ENCODE results near the gene TMC1.
A peak's percentile ranks its signal among the peaks of the same experiment; 100 is the strongest.
"Not testable (repeated sequence)": the region's sequence is repeated elsewhere in the genome, so short reads cannot be mapped to it uniquely, and the experiment has no call there.

The TMC1 gene

GRCh38 chr9:72855890-72856523 is 334.6 kb downstream of the TMC1 start:
- Histone ChIP-seq H3K4me3 (ENCODE audit: low read depth, low read length) (no peak overlapping the region), H3K27ac (no peak overlapping the region), H3K27me3 (ENCODE audit: insufficient read depth, low read depth, severe bottlenecking) (no peaks in the 10 kb centered on the region), H3K36me3 (no peaks in the 10 kb centered on the region), H3K9me3 (ENCODE audit: severe bottlenecking) (no peaks in the 10 kb centered on the region)
- no peak for DNase-seq
- no peak for TF ChIP-seq CTCF (IDR thresholded peaks at IDR 0.05; ENCODE audit: low read depth, low read length)

- peak; percentile 17 for DNase-seq
Observed at GRCh38 chr9:72856972-72857623, 335.7 kb downstream of the TMC1 start.

GRCh38 chr9:72857624-72857996 is 336.2 kb downstream of the TMC1 start:
- TF ChIP-seq CTCF (IDR thresholded peaks at IDR 0.05; ENCODE audit: low read depth, low read length) = no peak
- H3K27me3 ChIP-seq (ENCODE audit: insufficient read depth, low read depth, severe bottlenecking) = no peaks in the 10 kb centered on the region
- no peaks in the 10 kb centered on the region for H3K36me3 ChIP-seq
- no peak overlapping the region for H3K4me3 ChIP-seq (ENCODE audit: low read depth, low read length)
- no peaks in the 10 kb centered on the region for H3K9me3 ChIP-seq (ENCODE audit: severe bottlenecking)
- DNase-seq = no peak
- H3K27ac ChIP-seq = no peak overlapping the region

More at GRCh38 chr9:72856972-72857623, 335.7 kb downstream of the TMC1 start:
- TF ChIP-seq CTCF (IDR thresholded peaks at IDR 0.05; ENCODE audit: low read depth, low read length) = peak; percentile 51
- Histone ChIP-seq H3K27me3 (ENCODE audit: insufficient read depth, low read depth, severe bottlenecking) (no peaks in the 10 kb centered on the region), H3K9me3 (ENCODE audit: severe bottlenecking) (no peaks in the 10 kb centered on the region), H3K36me3 (no peaks in the 10 kb centered on the region), H3K27ac (no peak overlapping the region), H3K4me3 (ENCODE audit: low read depth, low read length) (no peak overlapping the region)

- Histone ChIP-seq H3K4me3 (ENCODE audit: low read depth, low read length) (no peak overlapping the region), H3K9me3 (ENCODE audit: severe bottlenecking) (no peaks in the 10 kb centered on the region), H3K27ac (no peak overlapping the region), H3K36me3 (no peaks in the 10 kb centered on the region), H3K27me3 (ENCODE audit: insufficient read depth, low read depth, severe bottlenecking) (no peaks in the 10 kb centered on the region)
- TF ChIP-seq CTCF (IDR thresholded peaks at IDR 0.05; ENCODE audit: low read depth, low read length) = no peak
- DNase-seq = no peak
Observed at GRCh38 chr9:72858089-72858912, 336.9 kb downstream of the TMC1 start.

- H3K27me3 ChIP-seq (ENCODE audit: insufficient read depth, low read depth, severe bottlenecking); H3K4me3 ChIP-seq (ENCODE audit: low read depth, low read length); H3K9me3 ChIP-seq (ENCODE audit: severe bottlenecking); DNase-seq; H3K36me3 ChIP-seq; H3K27ac ChIP-seq: not testable (repeated sequence)
Observed at GRCh38 chr9:72862788-72863187, 341.4 kb downstream of the TMC1 start.

GRCh38 chr9:72863456-72864094 is 342.2 kb downstream of the TMC1 start:
- no peak for DNase-seq
- Histone ChIP-seq H3K27ac (no peak overlapping the region), H3K36me3 (no peaks in the 10 kb centered on the region), H3K4me3 (ENCODE audit: low read depth, low read length) (no peak overlapping the region), H3K9me3 (ENCODE audit: severe bottlenecking) (no peaks in the 10 kb centered on the region), H3K27me3 (ENCODE audit: insufficient read depth, low read depth, severe bottlenecking) (no peaks in the 10 kb centered on the region)
- TF ChIP-seq CTCF (IDR thresholded peaks at IDR 0.05; ENCODE audit: low read depth, low read length) = no peak

All from WERI-Rb-1 (cell line).